Stimulated activated CD8-positive, alpha-beta memory T cell treated with anti-CD3 and anti-CD28 coated beads, Interleukin-15, amount 100 ng/mL, for 1 hour (primary cell): ENCODE measurements around the gene MTCH1.

Experiments used
- DNase-seq: peaks from one replicate; pipeline ENCODE4 v3.0.0-alpha.2; 2020; ENCODE audit warnings: low read depth

Gene MTCH1

GRCh38 chr6:36985808-36986703, at the start of gene MTCH1:
MTCH1 (minus strand) TSS chr6:36986196; CDS start chr6:36986173, 23 bp downstream.
- peak; percentile 72 for DNase-seq

GRCh38 chr6:37033819-37034795, 48.1 kb upstream of the MTCH1 start:
- no peak for DNase-seq

- DNase-seq, result no peak
Measured at GRCh38 chr6:37033255-37033654, 47.3 kb upstream of the MTCH1 start.

GRCh38 chr6:37032239-37032638, 46.2 kb upstream of the MTCH1 start:
- DNase-seq, result no peak

GRCh38 chr6:37030599-37030998, 44.6 kb upstream of the MTCH1 start:
- no peak for DNase-seq

- DNase-seq, result no peak
Measured at GRCh38 chr6:37029249-37029971, 43.4 kb upstream of the MTCH1 start.

- no peak for DNase-seq
Measured at GRCh38 chr6:37027811-37028469, 41.9 kb upstream of the MTCH1 start.

- no peak for DNase-seq
Measured at GRCh38 chr6:37027036-37027720, 41.2 kb upstream of the MTCH1 start.

- no peak for DNase-seq
Measured at GRCh38 chr6:37025621-37026466, 39.8 kb upstream of the MTCH1 start.

- DNase-seq, result no peak
Measured at GRCh38 chr6:37024656-37025337, 38.8 kb upstream of the MTCH1 start.

- no peak for DNase-seq
Measured at GRCh38 chr6:37022135-37022863, 36.3 kb upstream of the MTCH1 start.

GRCh38 chr6:37021356-37022129, 35.5 kb upstream of the MTCH1 start:
- peak; percentile 54 for DNase-seq

GRCh38 chr6:37020812-37021211, 34.8 kb upstream of the MTCH1 start:
- DNase-seq, result no peak

- DNase-seq, result no peak
Measured at GRCh38 chr6:37020381-37020780, 34.4 kb upstream of the MTCH1 start.

- no peak for DNase-seq
Measured at GRCh38 chr6:37019065-37019450, 33.1 kb upstream of the MTCH1 start.

- peak; percentile 86 for DNase-seq
Measured at GRCh38 chr6:37018198-37019064, 32.4 kb upstream of the MTCH1 start.
